H9 (cell line): ENCODE results near the gene GAD1. TPM values are rescaled to one million over a fixed set of nuclear protein-coding genes. Genes with fewer than 3 reads are reported as not detected.
A peak's percentile ranks its signal among the peaks of the same experiment; 100 is the strongest.

Experiments
- DNase-seq: peaks from one replicate; pipeline ENCODE4 v3.0.0-alpha.2; 2017
- H2AFZ ChIP-seq: one replicate; pipeline ENCODE4 v1.6.1; 2013; ENCODE audit warnings: mild to moderate bottlenecking, low read length, control low read depth, moderate library complexity
- H2AK5ac ChIP-seq: 2 replicates; pipeline ENCODE4 v1.6.1; 2013; ENCODE audit warnings: low read length, control low read depth, mixed read lengths; ENCODE audit not compliant: insufficient read length
- H2BK120ac ChIP-seq: one replicate; pipeline ENCODE4 v1.6.1; 2013; ENCODE audit warnings: low read depth, mild to moderate bottlenecking, low read length, control low read depth, inconsistent platforms; ENCODE audit not compliant: poor library complexity, severe bottlenecking
- H2BK12ac ChIP-seq: 2 replicates; pipeline ENCODE4 v1.6.1; 2013; ENCODE audit warnings: low read length, control low read depth, mixed read lengths, low read depth; ENCODE audit not compliant: insufficient read length
- H2BK15ac ChIP-seq: 2 replicates; pipeline ENCODE4 v1.6.1; 2013; ENCODE audit warnings: low read depth, low read length, control low read depth
- H2BK20ac ChIP-seq: one replicate; pipeline ENCODE4 v1.6.1; 2013; ENCODE audit warnings: low read depth, mild to moderate bottlenecking, low read length, control low read depth, inconsistent platforms; ENCODE audit not compliant: poor library complexity, severe bottlenecking
- H2BK5ac ChIP-seq: 2 replicates; pipeline ENCODE4 v1.6.1; 2013; ENCODE audit warnings: low read length, control low read depth, mixed read lengths; ENCODE audit not compliant: insufficient read length
- H3K14ac ChIP-seq: 2 replicates; pipeline ENCODE4 v1.6.1; 2013; ENCODE audit warnings: low read length, control low read depth; ENCODE audit not compliant: insufficient read depth
- H3K18ac ChIP-seq: 2 replicates; pipeline ENCODE4 v1.6.1; 2013; ENCODE audit warnings: low read depth, mild to moderate bottlenecking, mixed read lengths, low read length, control low read depth; ENCODE audit not compliant: insufficient read length
- H3K23ac ChIP-seq: 2 replicates; pipeline ENCODE4 v1.6.1; 2013; ENCODE audit warnings: low read length, control low read depth, mixed read lengths, low read depth; ENCODE audit not compliant: insufficient read length
- H3K23me2 ChIP-seq: 2 replicates; pipeline ENCODE4 v1.6.1; 2013; ENCODE audit warnings: low read depth, mild to moderate bottlenecking, mixed read lengths, low read length, control low read depth; ENCODE audit not compliant: insufficient read length, poor library complexity, severe bottlenecking
- H3K27ac ChIP-seq: 2 replicates; pipeline ENCODE4 v1.5.1; 2013; ENCODE audit warnings: low read length, control low read depth, mixed read lengths, low read depth; ENCODE audit not compliant: insufficient read length
- H3K27me3 ChIP-seq: 2 replicates; pipeline ENCODE4 v1.6.1; 2013; ENCODE audit warnings: low read length, control low read depth, inconsistent platforms; ENCODE audit not compliant: insufficient read depth
- H3K4ac ChIP-seq: 2 replicates; pipeline ENCODE4 v1.6.1; 2013; ENCODE audit warnings: low read depth, mild to moderate bottlenecking, control low read depth, inconsistent platforms, low read length, moderate library complexity
- H3K4me1 ChIP-seq: 2 replicates; pipeline ENCODE4 v1.6.1; 2013; ENCODE audit warnings: low read length, control low read depth, inconsistent platforms; ENCODE audit not compliant: insufficient read depth
- H3K4me2 ChIP-seq: 2 replicates; pipeline ENCODE4 v1.6.1; 2013; ENCODE audit warnings: low read length, control low read depth, mixed read lengths; ENCODE audit not compliant: insufficient read length, insufficient read depth
- H3K56ac ChIP-seq: 2 replicates; pipeline ENCODE4 v1.6.1; 2013; ENCODE audit warnings: low read depth, mild to moderate bottlenecking, mixed read lengths, low read length, control low read depth; ENCODE audit not compliant: insufficient read length
- H3K79me1 ChIP-seq: 2 replicates; pipeline ENCODE4 v1.6.1; 2013; ENCODE audit warnings: low read depth, mild to moderate bottlenecking, moderate library complexity, low read length, control low read depth, inconsistent platforms; ENCODE audit not compliant: insufficient read depth, poor library complexity, severe bottlenecking
- H3K79me2 ChIP-seq: 2 replicates; pipeline ENCODE4 v1.6.1; 2013; ENCODE audit warnings: low read length, control low read depth, inconsistent platforms; ENCODE audit not compliant: insufficient read depth
- H3K9ac ChIP-seq: 2 replicates; pipeline ENCODE4 v1.6.1; 2013; ENCODE audit warnings: low read length, control low read depth, mixed read lengths; ENCODE audit not compliant: insufficient read length; ENCODE audit errors: extremely low read depth
- H3K9me3 ChIP-seq: one replicate; pipeline ENCODE4 v1.6.1; 2013; ENCODE audit warnings: low read depth, low read length, inconsistent platforms; ENCODE audit not compliant: control insufficient read depth
- H3T11ph ChIP-seq: one replicate; pipeline ENCODE4 v1.6.1; 2013; ENCODE audit warnings: mild to moderate bottlenecking, low read length, control low read depth, inconsistent platforms
- H4K20me1 ChIP-seq: one replicate; pipeline ENCODE4 v1.6.1; 2013; ENCODE audit not compliant: control insufficient read depth, insufficient read length, insufficient read depth
- H4K5ac ChIP-seq: 2 replicates; pipeline ENCODE4 v1.6.1; 2013; ENCODE audit warnings: low read depth, mild to moderate bottlenecking, mixed read lengths, low read length, control low read depth; ENCODE audit not compliant: insufficient read length
- H4K8ac ChIP-seq: replicated peaks from 2 replicates; pipeline ENCODE4 v1.6.1; 2013; ENCODE audit warnings: low read length, control low read depth, mixed read lengths, low read depth; ENCODE audit not compliant: insufficient read length
- H4K91ac ChIP-seq: 2 replicates; pipeline ENCODE4 v1.6.1; 2013; ENCODE audit warnings: low read depth, mild to moderate bottlenecking, moderate library complexity, mixed read lengths, low read length, control low read depth; ENCODE audit not compliant: insufficient read length
- H3K27ac Mint-ChIP-seq, 3 experiments: 2 replicates in 2 of 3; 3 replicates in 1 of 3; pipeline ENCODE4 v1.8.0; 2020 to 2021; ENCODE audit warnings: mixed read lengths in 3 of 3, mild to moderate bottlenecking in 1 of 3, moderate library complexity in 1 of 3
- H3K27me3 Mint-ChIP-seq: 2 replicates; pipeline ENCODE4 v1.8.0; 2021; ENCODE audit warnings: low read depth, mild to moderate bottlenecking, moderate library complexity, mixed read lengths
- H3K36me3 Mint-ChIP-seq, 3 experiments: 2 replicates in 2 of 3; 3 replicates in 1 of 3; pipeline ENCODE4 v1.8.0; 2020 to 2021; ENCODE audit warnings: low read depth in 3 of 3, mixed read lengths in 3 of 3; ENCODE audit not compliant: insufficient read depth in 1 of 3
- H3K4me1 Mint-ChIP-seq, 2 experiments: 2 replicates each; pipeline ENCODE4 v1.8.0; 2020; ENCODE audit warnings: mixed read lengths in 2 of 2
- H3K4me3 Mint-ChIP-seq, 2 experiments: 2 replicates in 1 of 2; 3 replicates in 1 of 2; pipeline ENCODE4 v1.8.0; 2020 to 2021; ENCODE audit warnings: mild to moderate bottlenecking in 2 of 2, mixed read lengths in 2 of 2, moderate library complexity in 1 of 2
- H3K9me3 Mint-ChIP-seq, 2 experiments: 2 replicates in 1 of 2; 3 replicates in 1 of 2; pipeline ENCODE4 v1.8.0; 2020; ENCODE audit warnings: mild to moderate bottlenecking in 2 of 2, mixed read lengths in 2 of 2, moderate library complexity in 1 of 2
- WGBS: extraction: QIAGEN DNeasy Blood & Tissue Kit; methylation state at CpG from one replicate; pipeline ENCODE4 v1.1.7; 2013; ENCODE audit warnings: missing lambda C conversion rate, low lambda C conversion rate, mixed read lengths; ENCODE audit not compliant: insufficient read length; ENCODE audit errors: extremely low coverage; 5-methylcytosine and 5-hydroxymethylcytosine counted together
- long read RNA-seq: library from polyadenylated mRNA; unstranded; transcript quantifications from one replicate; pipeline ENCODE4 v2.0.0, GENCODE V29; 2020
- total RNA-seq: library from RNA; stranded (reverse); gene quantifications from 2 replicates; pipeline ENCODE4 v1.2.1, GENCODE V29; 2021
- TF ChIP-seq, protein P1 (sequence below): fragments of 200-600 bp; sonication (generic); conservative IDR thresholded peaks from 3 replicates; pipeline ENCODE4 v1.8.0; 2021; ENCODE audit warnings: antibody characterized with exemption, mild to moderate bottlenecking

Gene GAD1
- 1.8 TPM in 2 replicates for total RNA-seq
- long read RNA-seq, partial matches to known transcripts, result 1 of 6 reads
- long read RNA-seq, other reads (novel, unspliced or antisense), result 0 of 6 reads

DNA sequence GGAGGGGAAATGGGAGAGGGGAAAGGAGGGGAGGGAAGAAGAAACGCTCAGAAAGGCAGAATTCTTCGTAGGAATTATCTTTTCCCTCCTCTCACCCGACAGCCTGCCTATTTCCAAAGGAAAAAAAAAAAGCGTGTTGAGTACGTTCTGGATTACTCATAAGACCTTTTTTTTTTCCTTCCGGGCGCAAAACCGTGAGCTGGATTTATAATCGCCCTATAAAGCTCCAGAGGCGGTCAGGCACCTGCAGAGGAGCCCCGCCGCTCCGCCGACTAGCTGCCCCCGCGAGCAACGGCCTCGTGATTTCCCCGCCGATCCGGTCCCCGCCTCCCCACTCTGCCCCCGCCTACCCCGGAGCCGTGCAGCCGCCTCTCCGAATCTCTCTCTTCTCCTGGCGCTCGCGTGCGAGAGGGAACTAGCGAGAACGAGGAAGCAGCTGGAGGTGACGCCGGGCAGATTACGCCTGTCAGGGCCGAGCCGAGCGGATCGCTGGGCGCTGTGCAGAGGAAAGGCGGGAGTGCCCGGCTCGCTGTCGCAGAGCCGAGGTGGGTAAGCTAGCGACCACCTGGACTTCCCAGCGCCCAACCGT lies at the start of gene GAD1:
GAD1 (plus strand) TSS at position 384 of the 589 bp plus-strand sequence. CDS start 1,705 bp downstream, outside the sequence.
- Histone ChIP-seq H3K9ac (no peak within 1 kb of the TSS), H2BK5ac (no peak within 1 kb of the TSS), H3K14ac (no peak within 1 kb of the TSS), H3K27me3 (peaks cover 73% of the 10 kb centered on the region), H2BK15ac (no peak within 1 kb of the TSS), H2BK20ac (no peak within 1 kb of the TSS), H4K91ac (no peak within 1 kb of the TSS), H3K79me2 (no peaks in the 10 kb centered on the region), H3K4me1 (peaks cover 2% of the 10 kb centered on the region; the same call in 1 of the 2 replicates), H3K23me2 (peaks cover 48% of the 10 kb centered on the region), H4K5ac (no peak within 1 kb of the TSS), H3K9me3 (no peaks in the 10 kb centered on the region), H3K18ac (no peak within 1 kb of the TSS), H3K27ac (no peak within 1 kb of the TSS), H3K4ac (no peak within 1 kb of the TSS), H2AK5ac (no peak within 1 kb of the TSS), H4K20me1 (peaks cover 2% of the 10 kb centered on the region), H2AFZ (no peak within 1 kb of the TSS), H3K56ac (no peak within 1 kb of the TSS), H3T11ph (no peak within 1 kb of the TSS), H2BK12ac (no peak within 1 kb of the TSS), H2BK120ac (no peak within 1 kb of the TSS), H3K79me1 (no peaks in the 10 kb centered on the region), H4K8ac (no peak within 1 kb of the TSS), H3K4me2 (peak within 1 kb of the TSS; percentile 70), H3K23ac (no peak within 1 kb of the TSS)
- Mint-ChIP-seq H3K9me3 (peaks cover 3 to 4% of the 10 kb centered on the region in 2 experiments; a peak in 2 of 5 replicates), H3K4me1 (peaks cover 58 to 61% of the 10 kb centered on the region in 2 experiments), H3K27me3 (peaks cover 90% of the 10 kb centered on the region), H3K36me3 (no peaks in the 10 kb centered on the region; a peak in 1 of 7 replicates), H3K4me3 (peak within 1 kb of the TSS; percentile 63 to 82), H3K27ac (no peak within 1 kb of the TSS; a peak in 1 of 7 replicates)
- no CpG with 5 or more reads among the region's 49 CpGs for WGBS
- peak; percentile 68 for DNase-seq
- TF ChIP-seq, protein P1, sequence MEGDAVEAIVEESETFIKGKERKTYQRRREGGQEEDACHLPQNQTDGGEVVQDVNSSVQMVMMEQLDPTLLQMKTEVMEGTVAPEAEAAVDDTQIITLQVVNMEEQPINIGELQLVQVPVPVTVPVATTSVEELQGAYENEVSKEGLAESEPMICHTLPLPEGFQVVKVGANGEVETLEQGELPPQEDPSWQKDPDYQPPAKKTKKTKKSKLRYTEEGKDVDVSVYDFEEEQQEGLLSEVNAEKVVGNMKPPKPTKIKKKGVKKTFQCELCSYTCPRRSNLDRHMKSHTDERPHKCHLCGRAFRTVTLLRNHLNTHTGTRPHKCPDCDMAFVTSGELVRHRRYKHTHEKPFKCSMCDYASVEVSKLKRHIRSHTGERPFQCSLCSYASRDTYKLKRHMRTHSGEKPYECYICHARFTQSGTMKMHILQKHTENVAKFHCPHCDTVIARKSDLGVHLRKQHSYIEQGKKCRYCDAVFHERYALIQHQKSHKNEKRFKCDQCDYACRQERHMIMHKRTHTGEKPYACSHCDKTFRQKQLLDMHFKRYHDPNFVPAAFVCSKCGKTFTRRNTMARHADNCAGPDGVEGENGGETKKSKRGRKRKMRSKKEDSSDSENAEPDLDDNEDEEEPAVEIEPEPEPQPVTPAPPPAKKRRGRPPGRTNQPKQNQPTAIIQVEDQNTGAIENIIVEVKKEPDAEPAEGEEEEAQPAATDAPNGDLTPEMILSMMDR, result no peak
